HFFc6 (cell line): ENCODE results near the gene IL12RB1. TPM values are rescaled to one million over a fixed set of nuclear protein-coding genes. Genes with fewer than 3 reads are reported as not detected.

Experiments used
- DNase-seq: peaks from one replicate; pipeline ENCODE4 v3.0.0-alpha.2; 2018
- H3K27ac Mint-ChIP-seq: 2 replicates; pipeline ENCODE4 v1.8.0; 2020; ENCODE audit warnings: mild to moderate bottlenecking, mixed read lengths
- H3K27me3 Mint-ChIP-seq: 2 replicates; pipeline ENCODE4 v1.8.0; 2021; ENCODE audit warnings: mild to moderate bottlenecking, moderate library complexity, mixed read lengths; ENCODE audit not compliant: insufficient read depth
- H3K36me3 Mint-ChIP-seq: 2 replicates; pipeline ENCODE4 v1.8.0; 2021; ENCODE audit warnings: low read depth, mixed read lengths
- H3K4me1 Mint-ChIP-seq: 2 replicates; pipeline ENCODE4 v1.8.0; 2020; ENCODE audit warnings: low read depth, mixed read lengths
- H3K4me3 Mint-ChIP-seq: 2 replicates; pipeline ENCODE4 v1.8.0; 2020; ENCODE audit warnings: mild to moderate bottlenecking, moderate library complexity, mixed read lengths
- H3K9me3 Mint-ChIP-seq: 2 replicates; pipeline ENCODE4 v1.8.0; 2020; ENCODE audit warnings: mild to moderate bottlenecking, mixed read lengths
- CTCF ChIP-seq: fragments of 200-600 bp; sonication (generic); IDR thresholded peaks from 2 replicates; pipeline ENCODE4 v1.5.0; 2021; ENCODE audit warnings: antibody characterized with exemption, mild to moderate bottlenecking
- total RNA-seq, 6 experiments: library from RNA; stranded (reverse); fragmentation: NEBNext Ultra II Directional; extraction: Animal tissue kit (Norgen Biotek cat#: 25700); gene quantifications; 2 replicates in 1 of 6; 3 replicates in 5 of 6; pipeline ENCODE4 v1.2.3, GENCODE V29; 2021

Gene IL12RB1
- total RNA-seq, 6 experiments from 2014 or later, result 0.10 TPM; not detected in 5

GRCh38 chr19:18128044-18128443 lies 41.3 kb upstream of the IL12RB1 start:
- TF ChIP-seq CTCF, result no peak
- H3K27ac Mint-ChIP-seq, result peak overlapping the region; percentile 45
- H3K36me3 Mint-ChIP-seq, result peaks cover 17% of the 10 kb centered on the region
- H3K4me3 Mint-ChIP-seq, result no peak overlapping the region
- peak; percentile 32 for DNase-seq
- H3K9me3 Mint-ChIP-seq, result no peaks in the 10 kb centered on the region
- no peaks in the 10 kb centered on the region; the same call in 1 of the 2 replicates for H3K27me3 Mint-ChIP-seq
- H3K4me1 Mint-ChIP-seq, result peaks cover 6% of the 10 kb centered on the region; the same call in 1 of the 2 replicates

- H3K36me3 Mint-ChIP-seq, result peaks cover 11% of the 10 kb centered on the region
- no peak overlapping the region for H3K27ac Mint-ChIP-seq
- H3K4me1 Mint-ChIP-seq, result peaks cover 6% of the 10 kb centered on the region; the same call in 1 of the 2 replicates
- no peak overlapping the region for H3K4me3 Mint-ChIP-seq
- H3K9me3 Mint-ChIP-seq, result no peaks in the 10 kb centered on the region
- TF ChIP-seq CTCF, result no peak
- no peak for DNase-seq
- no peaks in the 10 kb centered on the region; the same call in 1 of the 2 replicates for H3K27me3 Mint-ChIP-seq
These were observed 39.4 kb upstream of the IL12RB1 start for GRCh38 chr19:18126097-18126496.

GRCh38 chr19:18123819-18124218 lies 37.1 kb upstream of the IL12RB1 start:
- Mint-ChIP-seq H3K36me3 (peaks cover 11% of the 10 kb centered on the region), H3K27me3 (no peaks in the 10 kb centered on the region; the same call in 1 of the 2 replicates), H3K4me3 (no peak overlapping the region), H3K9me3 (no peaks in the 10 kb centered on the region), H3K4me1 (peaks cover 12% of the 10 kb centered on the region), H3K27ac (no peak overlapping the region)
- TF ChIP-seq CTCF, result no peak
- no peak for DNase-seq

- TF ChIP-seq CTCF, result no peak
- Mint-ChIP-seq H3K27ac (no peak overlapping the region), H3K27me3 (no peaks in the 10 kb centered on the region; the same call in 1 of the 2 replicates), H3K9me3 (no peaks in the 10 kb centered on the region), H3K4me3 (no peak overlapping the region), H3K36me3 (peaks cover 5% of the 10 kb centered on the region; the same call in 1 of the 2 replicates), H3K4me1 (peaks cover 11% of the 10 kb centered on the region)
- DNase-seq, result no peak
These were observed 36.4 kb upstream of the IL12RB1 start for GRCh38 chr19:18122860-18123795.

GRCh38 chr19:18122424-18122823 lies 35.7 kb upstream of the IL12RB1 start:
- Mint-ChIP-seq H3K9me3 (no peaks in the 10 kb centered on the region), H3K4me1 (peaks cover 10% of the 10 kb centered on the region), H3K36me3 (0 out of 2 replicates have a peak, but pooled peaks cover 5% of the 10 kb centered on the region), H3K27me3 (no peaks in the 10 kb centered on the region; the same call in 1 of the 2 replicates), H3K27ac (no peak overlapping the region), H3K4me3 (no peak overlapping the region)
- TF ChIP-seq CTCF, result no peak
- DNase-seq, result no peak
